Ovary (tissue), 9 donors: ENCODE data around the gene DNAJC12. TPM values are rescaled to one million over a fixed set of nuclear protein-coding genes. Genes with fewer than 3 reads are reported as not detected.

Experiments
- DNase-seq, 5 donors: peaks; one replicate each; pipeline ENCODE4 v3.0.0-alpha.2; 2019 to 2020
- H3K27ac ChIP-seq, 2 donors: fragments of 200-600 bp; one replicate each; pipeline versions ENCODE4 v1.5.1 to v1.8.0; 2019 to 2022
- H3K27me3 ChIP-seq: fragments of 200-600 bp; one replicate; pipeline ENCODE4 v1.8.0; 2022
- H3K36me3 ChIP-seq: fragments of 200-600 bp; sonication (generic); one replicate; pipeline ENCODE4 v1.5.1; 2019
- H3K4me1 ChIP-seq: one replicate; pipeline ENCODE4 v1.8.1; 2013; ENCODE audit warnings: mild to moderate bottlenecking, moderate library complexity; ENCODE audit not compliant: insufficient read depth
- H3K4me3 ChIP-seq: fragments of 200-600 bp; sonication (generic); one replicate; pipeline ENCODE4 v1.5.1; 2017
- H3K9me3 ChIP-seq, 2 donors: fragments of 200-600 bp in 1 of 2; sonication (generic) in 1 of 2; one replicate each; pipeline versions ENCODE4 v1.5.1 to v1.8.1; 2013 to 2019; ENCODE audit warnings: mild to moderate bottlenecking in 1 of 2, moderate library complexity in 1 of 2
- CTCF ChIP-seq, 3 donors: fragments of 450-650 bp in 2 of 3; fragments of 200-600 bp in 1 of 3; IDR thresholded peaks; one replicate each; pipeline versions ENCODE4 v1.5.1 to v1.8.0; 2016 to 2022; ENCODE audit warnings: antibody characterized with exemption in 3 of 3, mild to moderate bottlenecking in 1 of 3
- EP300 ChIP-seq: sonication (generic); formaldehyde crosslinking; IDR thresholded peaks from one replicate; pipeline ENCODE4 v1.6.1; 2017; ENCODE audit warnings: antibody characterized with exemption
- POLR2A ChIP-seq: fragments of 450-650 bp; IDR thresholded peaks from one replicate; pipeline ENCODE4 v1.6.1; 2017; ENCODE audit warnings: antibody characterized with exemption, mild to moderate bottlenecking, moderate library complexity
- WGBS, 3 donors: extraction: QIAGEN DNeasy Blood & Tissue Kit in 1 of 3; methylation state at CpG; one replicate each; pipeline versions ENCODE4 v1.1.5 to v1.1.7; 2013 to 2017; 5-methylcytosine and 5-hydroxymethylcytosine counted together
- intact Hi-C, 4 donors: fragments of 100-400 bp; cut with DNase I; formaldehyde crosslinking; loops; one replicate each; pipeline versions ENCODE4 v1.11.0 to v1.15.1; 2022 to 2023
- polyA plus RNA-seq, 2 donors: library from polyadenylated mRNA; stranded (reverse); fragments of 200-250 nt in 1 of 2; fragments of 350-450 nt in 1 of 2; fragmentation: Illumina TruSeq in 1 of 2; extraction: RNeasy Lipid Tissue Mini Kit (QIAGEN cat#74804) in 1 of 2; gene quantifications; one replicate each; pipeline ENCODE4 v1.2.3, GENCODE V29; 2013 to 2014
- total RNA-seq, 7 donors: library from RNA; depleted of rRNA in 2 of 7; stranded (reverse); fragments of >200 nt in 2 of 7; fragmentation: NEBNext Ultra II Directional in 3 of 7; extraction: Animal tissue kit (Norgen Biotek cat#: 25700) in 3 of 7; gene quantifications; one replicate each; pipeline versions ENCODE4 v1.1.0 to v1.2.4, GENCODE V29; 2016 to 2023
- donor health status: DM: no; HTN: no; CAD: no; lungs with moderate emphysema.
- donor health status: DM: no; HTN: no; CAD: no.
- donor health status: Bipolar disorder and iron deficiency.
- donor health status: DM: yes; HTN: yes; CAD: no.
- donor health status: DM: no; HTN: no; CAD: no.
- donor health status: DM: yes; HTN: yes; CAD: no.

DNAJC12 gene
- total and polyA plus RNA-seq, 9 donors = 8.3 to 17.5 (median 11.2) TPM

GRCh38 chr10:67868132-67868531 is 30.1 kb upstream of the DNAJC12 start:
- DNase-seq = no peak
- Histone ChIP-seq H3K9me3 (no peaks in the 10 kb centered on the region), H3K27me3 (no peaks in the 10 kb centered on the region), H3K4me1 (no peaks in the 10 kb centered on the region), H3K4me3 (no peak overlapping the region), H3K36me3 (no peaks in the 10 kb centered on the region), H3K27ac (no peak overlapping the region)
- TF ChIP-seq POLR2A = no peak
- TF ChIP-seq CTCF (IDR thresholded peaks at IDR 0.05) = no peak
- TF ChIP-seq EP300 = no peak
- 95 to 100% (median 96%) methylated on average over 2 of the region's 2 CpGs for WGBS, 3 donors
- intact Hi-C loops = no loop called here

- no peak for TF ChIP-seq POLR2A
- no peak for TF ChIP-seq EP300
- TF ChIP-seq CTCF (IDR thresholded peaks at IDR 0.05) = no peak
Measured at GRCh38 chr10:67864607-67865371, 26.8 kb upstream of the DNAJC12 start.

GRCh38 chr10:67863094-67863493 is 25.1 kb upstream of the DNAJC12 start:
- intact Hi-C loops = no loop called here
- no peak for DNase-seq
- 64 to 74% (median 72%) methylated on average over 2 of the region's 2 CpGs for WGBS, 3 donors
- H3K4me3 ChIP-seq = no peak overlapping the region
- H3K27me3 ChIP-seq = no peaks in the 10 kb centered on the region
- H3K4me1 ChIP-seq = no peaks in the 10 kb centered on the region
- H3K27ac ChIP-seq = no peak overlapping the region
- no peaks in the 10 kb centered on the region for H3K36me3 ChIP-seq
- no peaks in the 10 kb centered on the region for H3K9me3 ChIP-seq
- no peak for TF ChIP-seq POLR2A
- TF ChIP-seq EP300 = no peak
- TF ChIP-seq CTCF (IDR thresholded peaks at IDR 0.05) = no peak

More at GRCh38 chr10:67864607-67865371, 26.8 kb upstream of the DNAJC12 start:
- H3K9me3 ChIP-seq = no peaks in the 10 kb centered on the region
- no peaks in the 10 kb centered on the region for H3K4me1 ChIP-seq
- H3K27me3 ChIP-seq = no peaks in the 10 kb centered on the region
- intact Hi-C loops = no loop called here
- H3K27ac ChIP-seq = no peak overlapping the region
- 92 to 93% (median 92%) methylated on average over 10 of the region's 10 CpGs for WGBS, 3 donors
- no peak overlapping the region for H3K4me3 ChIP-seq
- no peaks in the 10 kb centered on the region for H3K36me3 ChIP-seq
- DNase-seq = no peak

DNA sequence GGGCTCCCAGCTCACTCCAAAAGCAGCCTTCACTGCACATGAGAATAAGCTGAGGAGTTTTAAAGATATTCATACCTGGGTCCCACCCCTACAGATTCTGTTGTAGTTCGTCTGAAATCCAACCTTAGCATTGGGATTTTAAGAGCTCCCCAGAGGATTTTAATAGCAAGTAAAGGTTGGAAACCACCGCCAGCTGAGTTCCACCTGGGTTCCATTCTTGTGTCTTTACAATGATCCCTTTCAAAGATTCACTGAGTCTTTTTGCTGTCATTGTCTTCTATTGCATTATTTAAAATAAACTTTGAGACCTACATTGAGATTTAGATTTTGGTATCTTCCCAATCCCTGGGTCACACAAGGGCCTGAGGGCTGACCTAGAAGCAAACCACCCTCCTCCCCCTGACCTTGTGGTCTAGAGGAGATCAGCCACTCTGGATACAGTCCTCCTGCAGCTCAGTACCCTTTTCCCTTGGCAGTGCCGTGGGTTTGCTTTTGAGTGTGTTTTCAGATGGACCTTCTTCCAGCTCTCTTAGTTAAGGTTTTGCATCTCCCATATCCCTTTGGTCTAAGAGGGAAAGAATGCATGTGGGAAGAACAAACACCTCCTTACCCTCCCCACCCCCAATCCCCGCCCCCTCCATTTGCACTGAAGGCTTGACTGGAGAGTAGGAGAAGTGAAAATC is 23.9 kb upstream of the DNAJC12 start:
- Histone ChIP-seq H3K27ac (no peak overlapping the region), H3K27me3 (no peaks in the 10 kb centered on the region), H3K4me1 (no peaks in the 10 kb centered on the region), H3K9me3 (no peaks in the 10 kb centered on the region), H3K4me3 (no peak overlapping the region), H3K36me3 (no peaks in the 10 kb centered on the region)
- intact Hi-C loops = no loop called here
- WGBS, 3 donors = 61 to 81% (median 63%) methylated on average over 4 of the region's 4 CpGs
- no peak for DNase-seq
- TF ChIP-seq POLR2A = no peak
- TF ChIP-seq EP300 = no peak
- TF ChIP-seq CTCF (IDR thresholded peaks at IDR 0.05) = no peak
